NCI-H2081 (cell line): ENCODE measurements around the gene ZNF263.
"Not testable (repeated sequence)": the region's sequence is repeated elsewhere in the genome, so short reads cannot be mapped to it uniquely, and the experiment has no call there.

Experiments used
- DNase-seq, 2 experiments: peaks; one replicate each; lab custom pipeline; 2025; lab: John Stamatoyannopoulos, UW

The ZNF263 gene

DNA sequence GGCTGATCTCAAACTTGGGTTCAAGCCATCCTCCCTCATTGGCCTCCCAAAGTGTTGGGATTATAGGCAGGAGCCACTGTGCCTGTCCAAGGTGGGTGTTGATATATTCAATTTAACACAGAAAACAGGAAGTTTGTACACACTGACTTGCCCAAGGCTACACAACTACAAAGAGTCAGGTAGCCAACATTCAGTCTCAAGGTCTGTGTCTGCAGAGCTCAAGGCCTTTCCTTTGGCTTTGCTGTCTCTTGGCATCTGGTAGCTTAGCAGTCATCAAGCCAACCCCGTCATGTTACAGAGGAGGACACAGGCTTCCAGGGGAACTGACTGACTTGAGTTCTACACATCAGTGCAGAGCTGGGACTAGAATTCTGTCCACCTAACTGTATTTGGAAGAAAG is 15.0 kb upstream of the ZNF263 start:
- DNase-seq = no peak

DNA sequence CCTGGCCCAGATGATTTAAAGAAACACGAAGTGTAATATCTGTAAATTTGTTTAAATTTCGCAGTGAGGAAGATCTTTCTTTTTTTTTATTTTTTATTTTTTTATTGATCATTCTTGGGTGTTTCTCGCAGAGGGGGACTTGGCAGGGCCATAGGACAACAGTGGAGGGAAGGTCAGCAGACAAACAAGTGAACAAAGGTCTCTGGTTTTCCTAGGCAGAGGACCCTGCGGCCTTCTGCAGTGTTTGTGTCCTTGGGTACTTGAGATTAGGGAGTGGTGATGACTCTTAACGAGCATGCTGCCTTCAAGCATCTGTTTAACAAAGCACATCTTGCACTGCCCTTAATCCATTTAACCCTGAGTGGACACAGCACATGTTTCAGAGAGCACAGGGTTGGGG is 12.6 kb upstream of the ZNF263 start:
- DNase-seq = not testable (repeated sequence)

DNA sequence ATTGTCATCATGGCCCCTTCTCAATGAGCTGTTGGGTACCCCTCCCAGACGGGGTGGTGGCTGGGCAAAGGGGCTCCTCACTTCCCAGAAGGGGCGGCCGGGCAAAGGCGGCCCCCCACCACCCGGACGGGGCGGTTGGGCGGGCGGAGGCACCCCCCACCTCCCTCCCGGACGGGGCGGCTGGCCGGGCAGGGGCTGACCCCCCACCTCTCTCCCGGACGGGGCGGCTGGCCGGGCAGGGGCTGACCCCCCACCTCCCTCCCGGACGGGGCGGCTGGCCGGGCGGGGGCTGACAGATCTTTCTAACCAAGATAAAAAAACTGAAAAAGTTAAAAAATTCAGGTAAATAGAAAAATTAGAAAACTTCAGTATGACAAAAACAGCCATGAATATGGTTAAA is 12.0 kb upstream of the ZNF263 start:
- DNase-seq = not testable (repeated sequence)

DNA sequence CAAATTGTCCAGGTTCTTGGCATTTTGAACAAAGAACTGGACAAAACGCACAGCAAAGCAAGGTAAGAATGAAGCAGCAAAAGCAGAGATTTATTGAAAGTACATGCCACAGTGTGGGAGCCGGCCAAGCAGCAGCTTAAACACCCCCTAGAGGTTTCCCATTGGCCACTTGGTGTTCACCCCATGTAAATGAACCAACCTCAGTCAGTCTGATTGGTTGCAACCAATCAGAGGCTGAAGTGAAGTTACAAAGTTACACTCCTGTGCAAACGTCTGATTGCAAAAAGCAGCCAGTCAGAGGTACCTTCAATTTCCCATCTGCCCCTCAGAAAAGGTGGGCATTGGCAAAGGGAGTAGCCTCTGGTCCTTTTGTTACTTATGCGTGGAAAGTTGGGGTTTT is 8.8 kb upstream of the ZNF263 start:
- no peak for DNase-seq

DNA sequence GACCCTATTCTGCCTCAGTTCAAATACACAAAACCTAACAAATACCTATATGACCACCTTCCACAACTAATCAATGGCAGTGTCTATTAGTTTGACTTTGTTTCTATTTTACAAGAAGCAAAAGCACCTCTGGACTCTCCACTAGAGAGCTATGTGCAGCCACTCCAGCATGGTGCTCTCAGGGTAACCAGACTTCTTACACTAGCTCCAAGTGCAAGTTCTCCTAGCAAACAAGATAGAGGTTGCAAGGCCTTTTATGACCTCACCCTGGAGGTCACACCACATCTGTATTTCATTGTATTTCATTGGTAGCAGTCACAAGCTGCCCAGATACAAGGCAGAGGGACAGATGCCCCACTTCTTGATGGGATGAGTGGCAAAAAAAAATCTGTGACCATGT is 8.3 kb upstream of the ZNF263 start:
- DNase-seq = no peak

DNA sequence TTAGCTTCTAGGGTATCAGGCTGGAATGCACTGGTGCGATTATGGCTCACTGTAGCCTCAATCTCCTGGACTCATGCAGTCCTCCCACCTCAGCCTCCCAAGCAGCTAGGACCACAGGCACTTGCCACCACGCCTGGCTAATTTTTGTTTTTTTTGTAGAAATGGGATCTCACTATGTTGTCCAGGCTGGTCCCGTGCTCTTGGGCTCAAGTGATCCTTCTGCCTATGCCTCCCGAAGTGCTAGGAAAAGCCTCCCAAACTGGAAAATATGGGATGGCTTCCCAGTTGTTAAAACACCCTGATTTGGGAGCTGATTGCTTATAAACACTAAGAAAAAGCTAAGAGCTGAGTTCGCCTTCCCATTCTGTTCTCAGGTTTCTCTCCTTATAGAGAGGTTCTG is 6.6 kb upstream of the ZNF263 start:
- DNase-seq = no peak

DNA sequence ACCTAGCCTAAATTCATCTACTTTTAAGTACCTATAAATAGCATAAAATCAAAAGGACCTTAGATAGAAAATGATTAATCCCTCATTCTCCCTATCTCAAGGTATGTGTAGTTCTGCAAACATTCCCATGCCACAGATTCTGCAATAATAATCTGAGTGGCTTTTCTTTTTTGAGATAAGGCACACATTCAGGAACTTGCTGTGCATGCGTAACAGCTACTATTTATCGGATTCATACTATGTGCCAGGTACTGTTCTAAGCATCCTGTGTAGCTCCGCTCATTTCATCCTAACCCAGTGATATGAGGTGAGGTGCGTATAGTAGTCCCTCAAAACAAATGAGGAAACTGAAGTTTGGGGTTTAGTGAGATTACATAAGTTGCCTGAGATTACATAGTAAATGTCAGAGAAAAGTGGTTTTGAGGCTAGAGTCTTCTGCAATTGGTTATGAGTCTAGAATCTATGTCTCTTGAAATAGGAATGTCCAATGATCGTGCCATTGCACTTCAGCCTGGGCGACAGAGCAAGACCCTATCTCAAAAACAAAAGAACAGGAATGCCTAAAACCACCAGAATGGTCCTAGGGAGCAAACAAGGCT is 2.0 kb upstream of the ZNF263 start:
- no peak for DNase-seq

DNA sequence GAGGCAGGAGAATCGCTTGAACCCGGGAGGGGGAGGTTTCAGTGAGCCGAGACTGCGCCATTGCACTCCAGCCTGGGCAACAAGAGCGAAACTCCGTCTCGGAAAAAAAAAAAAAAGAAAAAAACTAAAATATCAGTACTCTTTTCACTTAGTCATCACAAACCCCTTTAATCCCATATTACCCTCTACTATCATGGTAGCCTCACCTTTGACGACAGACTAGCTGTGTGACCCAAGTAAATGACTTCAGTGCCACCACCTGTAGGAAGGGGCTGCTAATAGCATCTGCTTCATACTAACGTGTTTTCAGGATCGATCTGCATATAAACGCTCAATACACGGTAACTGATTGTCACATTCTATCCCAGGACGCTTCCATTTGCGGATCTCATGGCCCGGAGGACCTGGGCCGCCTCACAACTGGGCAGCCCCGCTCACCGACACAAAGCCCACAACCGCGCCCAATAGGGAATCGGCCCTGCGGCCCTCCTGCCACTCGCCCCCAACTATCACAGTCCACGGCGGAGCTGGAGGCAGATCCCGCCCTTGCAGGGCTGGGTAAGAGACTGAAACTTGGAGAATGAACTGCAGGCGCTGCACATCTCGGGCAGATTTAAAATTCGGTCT is 1.1 kb upstream of the ZNF263 start:
- peak; percentile 49 to 77 for DNase-seq

DNA sequence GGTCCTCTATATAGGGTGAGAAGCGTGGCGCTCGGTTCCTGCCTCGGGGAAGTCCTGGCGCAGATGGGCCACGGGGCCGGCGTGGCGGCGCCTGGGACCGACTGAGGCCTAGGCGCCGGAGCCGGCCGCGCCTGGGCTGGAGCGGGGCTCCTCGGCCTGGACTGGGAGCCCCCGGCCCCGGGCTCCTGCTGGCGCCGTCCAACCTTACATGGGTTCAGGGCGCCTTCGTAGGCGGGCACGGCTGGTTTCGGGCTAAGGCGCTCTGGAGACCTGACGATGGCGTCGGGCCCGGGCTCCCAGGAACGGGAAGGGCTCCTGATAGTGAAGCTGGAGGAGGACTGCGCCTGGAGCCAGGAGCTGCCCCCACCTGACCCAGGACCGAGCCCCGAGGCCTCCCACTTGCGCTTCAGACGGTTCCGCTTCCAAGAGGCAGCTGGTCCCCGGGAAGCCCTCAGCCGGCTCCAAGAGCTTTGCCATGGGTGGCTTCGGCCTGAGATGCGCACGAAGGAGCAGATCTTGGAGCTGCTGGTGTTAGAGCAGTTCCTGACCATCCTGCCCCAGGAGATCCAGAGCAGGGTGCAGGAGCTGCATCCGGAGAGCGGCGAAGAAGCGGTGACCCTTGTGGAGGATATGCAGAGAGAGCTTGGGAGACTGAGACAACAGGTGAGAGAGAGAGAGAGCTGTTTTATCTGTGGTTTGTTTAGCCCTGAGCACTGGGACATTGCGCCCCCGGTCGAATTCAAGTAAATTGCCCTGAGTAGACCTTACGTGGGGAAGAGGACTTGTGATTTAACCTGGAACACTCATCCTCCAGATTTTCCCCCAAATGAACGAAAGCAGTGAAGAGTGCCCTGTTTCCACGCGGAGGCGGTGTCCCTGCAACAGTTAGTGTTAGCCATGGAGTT is 504 bp downstream of the ZNF263 start:
- no peak for DNase-seq

DNA sequence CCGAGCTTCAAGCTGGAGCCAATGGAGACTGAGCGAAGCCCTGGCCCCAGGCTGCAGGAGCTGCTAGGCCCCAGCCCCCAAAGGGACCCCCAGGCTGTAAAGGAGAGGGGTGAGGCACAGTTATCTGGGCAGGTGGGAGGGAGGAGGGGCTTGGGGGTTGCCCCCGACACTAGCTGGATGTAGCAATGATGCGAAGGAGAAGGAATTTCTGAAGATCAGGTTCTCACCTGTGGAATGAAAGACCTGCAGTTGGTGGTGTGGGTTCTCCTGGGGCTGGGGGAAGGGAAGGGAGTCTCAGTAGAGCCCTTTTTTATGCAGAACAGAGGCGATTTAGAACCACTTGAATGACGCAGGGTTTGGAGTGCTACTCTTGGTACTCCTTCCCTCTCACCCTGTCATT is 1.8 kb downstream of the ZNF263 start:
- no peak for DNase-seq

DNA sequence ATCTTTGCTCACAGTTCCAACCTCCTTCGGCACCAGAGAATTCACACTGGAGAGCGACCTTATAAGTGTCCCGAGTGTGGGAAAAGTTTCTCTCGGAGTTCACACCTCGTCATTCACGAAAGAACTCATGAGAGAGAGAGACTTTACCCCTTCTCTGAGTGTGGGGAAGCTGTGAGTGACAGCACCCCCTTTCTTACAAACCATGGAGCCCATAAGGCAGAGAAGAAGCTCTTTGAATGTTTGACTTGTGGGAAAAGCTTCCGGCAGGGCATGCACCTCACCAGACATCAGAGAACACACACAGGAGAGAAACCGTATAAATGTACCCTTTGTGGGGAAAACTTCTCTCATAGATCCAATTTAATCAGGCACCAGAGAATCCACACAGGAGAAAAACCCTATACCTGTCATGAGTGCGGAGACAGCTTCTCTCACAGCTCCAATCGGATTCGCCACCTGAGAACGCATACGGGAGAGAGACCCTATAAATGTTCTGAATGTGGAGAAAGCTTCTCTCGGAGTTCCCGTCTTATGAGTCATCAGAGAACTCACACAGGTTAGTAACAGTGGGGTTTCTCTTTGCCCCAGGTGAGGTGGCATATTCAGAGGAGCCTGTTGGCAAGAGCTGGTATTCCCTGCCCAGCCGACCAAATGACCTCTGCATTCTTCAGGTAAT is 6.8 kb downstream of the ZNF263 start:
- no peak for DNase-seq

DNA sequence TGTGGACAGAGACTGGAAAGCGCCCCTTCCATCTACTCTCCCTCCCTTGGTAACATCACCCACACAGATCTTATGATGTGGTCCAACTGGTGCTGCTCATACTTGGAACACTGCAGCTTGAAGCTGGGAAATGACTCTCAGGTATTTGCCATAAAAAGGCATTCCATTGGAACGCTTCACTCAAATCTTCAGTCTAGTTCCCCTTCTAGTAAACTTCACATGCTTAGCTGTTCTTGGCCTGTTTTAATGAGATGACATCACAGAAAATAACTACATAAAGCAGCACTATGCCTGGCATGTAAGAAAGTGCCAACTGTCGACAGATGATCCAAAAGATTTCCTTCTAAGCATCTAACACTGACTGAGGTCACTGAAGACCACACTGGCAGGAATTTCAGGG is 9.3 kb downstream of the ZNF263 start:
- DNase-seq = no peak

DNA sequence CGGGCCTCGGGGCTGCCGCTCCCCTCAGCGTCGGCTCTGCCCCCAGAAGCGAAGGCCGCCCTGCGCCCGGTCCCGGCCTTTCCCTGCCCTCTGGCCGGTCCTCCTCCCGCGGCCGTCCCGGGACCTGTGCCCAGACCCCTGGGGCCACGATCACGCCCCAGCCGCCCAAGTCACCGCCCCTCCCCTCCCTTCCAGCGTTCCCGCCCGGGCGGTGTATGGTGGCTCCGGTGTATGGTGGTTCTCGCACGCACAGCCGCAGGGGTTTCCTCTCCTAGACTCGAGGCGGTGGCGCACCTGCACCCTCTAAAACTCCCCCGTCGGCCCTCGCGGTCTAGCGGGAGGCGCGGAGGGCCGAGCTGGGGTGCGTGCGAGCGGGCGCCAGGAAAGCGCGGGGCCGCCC is 11.9 kb downstream of the ZNF263 start:
- no peak for DNase-seq

DNA sequence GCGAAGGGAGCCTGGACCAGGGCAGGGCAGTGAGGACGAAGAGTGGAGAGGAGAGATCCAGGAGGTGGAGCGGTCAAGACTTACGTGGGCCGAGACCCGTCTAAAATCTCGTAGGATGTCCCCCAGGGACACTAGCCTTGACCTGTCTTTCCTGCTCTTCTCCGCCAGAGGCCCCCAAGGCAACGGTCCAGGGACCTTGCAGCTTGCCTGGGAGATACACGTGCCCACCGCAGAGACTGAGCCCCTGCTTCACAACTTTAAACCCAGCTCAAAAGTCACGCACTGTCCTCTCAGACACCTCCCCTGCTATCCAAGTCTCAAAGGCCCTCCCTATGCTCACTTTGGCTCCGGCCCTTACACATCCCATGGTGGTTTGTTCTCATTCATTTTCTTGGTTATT is 12.5 kb downstream of the ZNF263 start:
- no peak for DNase-seq

DNA sequence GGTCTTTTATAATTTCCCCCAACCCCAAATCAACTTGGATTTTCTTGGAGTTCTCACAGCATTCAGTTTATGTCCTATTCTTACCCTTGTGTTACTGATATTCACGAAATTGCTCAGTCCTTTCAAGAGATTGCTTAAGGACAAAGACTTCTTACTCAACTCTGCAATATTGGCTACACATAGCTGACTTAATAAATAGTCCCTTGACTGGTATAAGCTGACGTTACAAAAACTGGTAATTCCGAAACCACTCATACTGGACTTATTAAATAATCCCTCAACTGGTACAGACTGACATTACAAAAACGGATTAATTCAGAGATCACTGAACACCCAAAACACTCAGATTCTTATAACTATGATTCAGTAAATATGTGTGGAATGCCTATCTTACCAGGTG is 21.1 kb downstream of the ZNF263 start:
- DNase-seq = no peak

DNA sequence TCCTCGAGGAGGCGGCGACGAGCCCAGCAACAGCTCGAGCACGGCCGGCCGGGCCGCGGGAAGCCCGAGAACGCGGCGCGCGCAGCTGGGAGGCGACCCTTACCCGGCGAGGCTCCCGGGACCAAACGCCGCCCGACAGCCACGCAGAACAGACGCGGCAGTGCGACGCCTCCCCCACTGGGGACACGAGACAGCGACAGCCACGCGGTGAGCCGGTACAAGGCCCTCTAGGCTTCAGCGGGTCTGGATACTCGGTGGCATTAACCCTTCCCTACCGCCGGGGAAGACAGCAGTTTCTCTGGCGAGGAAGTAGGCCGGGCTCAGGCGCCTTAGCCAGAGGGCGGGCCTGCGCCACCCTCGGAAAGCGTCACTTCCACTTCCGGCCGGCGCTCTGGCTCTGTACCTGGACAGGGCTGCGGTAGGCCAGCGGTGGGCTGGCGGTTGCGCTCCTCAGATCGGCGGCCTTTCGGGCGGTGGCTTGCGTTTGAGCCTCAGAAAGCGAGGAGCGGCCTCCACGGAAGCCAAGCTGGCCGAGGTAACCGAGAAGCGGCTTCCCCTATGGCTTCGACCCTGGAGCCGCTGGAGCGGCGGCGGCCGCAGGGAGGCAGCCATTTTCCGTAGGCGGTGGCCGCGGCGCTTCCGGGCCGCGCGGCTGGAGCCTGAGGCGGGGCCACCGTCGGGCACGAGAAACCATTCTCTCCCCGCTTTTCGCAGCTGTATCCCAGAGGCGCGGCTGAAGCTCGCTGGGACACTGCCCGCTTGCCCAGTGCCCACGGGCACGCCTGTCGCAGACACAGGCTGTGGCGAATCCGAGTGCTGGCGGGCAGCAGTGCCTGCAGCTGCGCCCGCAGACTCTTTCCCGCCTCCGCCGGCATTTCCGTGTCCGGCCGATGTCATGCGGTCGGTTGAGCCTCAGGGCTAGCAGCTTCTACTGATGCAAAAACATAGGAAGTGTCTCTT is 22.1 kb downstream of the ZNF263 start, which contains the start of the genes TIGD7 and ZNF75A:
Gene TIGD7, minus strand, starts transcription at position 322 of the 960 bp plus-strand sequence. CDS start 4,816 bp downstream, outside the sequence.
Gene ZNF75A, plus strand, starts transcription at position 389 of the 960 bp plus-strand sequence. CDS start 2,932 bp downstream, outside the sequence.
- peak; percentile 85 to 91 for DNase-seq

DNA sequence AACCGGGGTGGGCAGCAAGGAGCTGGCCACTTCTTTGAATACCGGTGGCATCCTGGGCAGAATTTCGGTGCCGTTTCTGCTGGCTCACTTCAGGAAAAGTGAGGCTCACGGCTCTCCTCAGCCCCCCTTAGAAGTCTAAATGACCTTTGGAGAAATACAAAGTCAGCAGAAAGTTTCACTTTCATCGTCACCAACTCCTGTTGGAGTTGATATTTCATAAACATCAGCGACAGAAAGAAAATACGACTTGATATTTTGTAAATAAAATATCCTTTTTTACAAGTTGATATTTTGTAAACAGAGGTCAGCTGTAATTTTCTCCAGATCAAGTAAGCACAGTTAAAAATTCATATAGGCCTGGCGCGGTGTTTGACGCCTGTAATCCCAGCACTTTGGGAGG is 22.8 kb downstream of the ZNF263 start:
- no peak for DNase-seq

DNA sequence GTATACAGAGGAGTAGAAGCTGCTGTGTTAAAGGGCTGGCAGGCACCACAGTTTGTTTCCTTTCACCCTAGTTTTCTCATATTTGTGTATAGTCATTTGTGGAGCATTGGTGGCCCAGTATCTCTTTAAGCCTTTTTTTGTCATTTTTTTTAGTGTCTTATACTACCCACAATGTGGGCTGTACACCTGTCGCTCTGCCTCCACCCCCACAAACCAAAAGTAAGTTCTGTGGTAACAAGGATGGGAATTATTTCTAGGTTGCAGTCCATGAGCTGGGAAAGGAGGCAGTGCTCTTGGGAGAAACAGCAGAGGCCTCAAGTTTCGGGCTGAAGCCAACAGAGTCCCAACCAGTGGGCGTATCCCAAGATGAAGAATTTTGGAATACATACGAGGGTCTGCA is 28.2 kb downstream of the ZNF263 start:
- no peak for DNase-seq

DNA sequence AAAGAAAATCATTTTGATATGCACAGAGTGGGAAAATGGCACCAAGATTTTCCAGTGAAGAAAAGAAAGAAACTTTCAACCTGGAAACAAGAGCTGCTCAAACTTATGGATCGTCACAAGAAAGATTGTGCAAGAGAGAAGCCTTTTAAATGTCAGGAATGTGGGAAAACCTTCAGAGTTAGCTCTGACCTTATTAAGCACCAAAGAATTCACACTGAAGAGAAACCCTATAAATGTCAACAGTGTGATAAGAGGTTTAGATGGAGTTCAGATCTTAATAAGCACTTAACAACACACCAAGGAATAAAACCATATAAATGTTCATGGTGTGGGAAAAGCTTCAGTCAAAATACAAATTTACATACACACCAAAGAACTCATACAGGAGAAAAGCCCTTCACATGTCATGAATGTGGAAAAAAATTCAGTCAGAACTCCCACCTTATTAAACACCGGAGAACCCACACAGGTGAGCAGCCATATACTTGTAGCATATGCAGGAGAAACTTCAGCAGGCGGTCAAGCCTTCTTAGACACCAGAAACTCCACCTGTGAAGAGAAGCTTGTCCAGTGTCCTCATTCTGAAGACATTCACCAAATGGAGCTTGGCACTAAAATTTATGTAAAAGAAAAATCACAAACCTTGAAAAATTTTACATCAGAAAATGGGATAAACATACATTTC is 34.2 kb downstream of the ZNF263 start:
- DNase-seq = no peak

DNA sequence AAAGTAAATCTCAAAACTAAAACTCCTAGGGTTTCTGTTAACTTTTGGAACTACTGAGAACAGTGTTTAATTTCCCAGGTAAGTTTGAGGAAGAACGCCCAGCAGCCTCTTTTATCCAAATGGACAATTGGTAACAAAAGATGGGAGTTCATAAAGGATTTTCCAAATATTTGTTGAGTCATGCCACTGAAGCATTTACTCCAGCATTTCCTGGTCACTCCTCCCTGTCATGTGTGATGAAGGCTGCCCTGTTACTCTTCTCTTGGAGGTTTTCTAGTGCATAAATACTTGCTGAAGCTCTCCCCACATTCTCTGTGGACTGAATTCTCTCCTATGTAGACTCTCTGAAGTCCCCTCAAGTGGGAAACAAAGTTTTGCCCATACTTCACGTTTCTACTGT is 38.5 kb downstream of the ZNF263 start:
- no peak for DNase-seq

DNA sequence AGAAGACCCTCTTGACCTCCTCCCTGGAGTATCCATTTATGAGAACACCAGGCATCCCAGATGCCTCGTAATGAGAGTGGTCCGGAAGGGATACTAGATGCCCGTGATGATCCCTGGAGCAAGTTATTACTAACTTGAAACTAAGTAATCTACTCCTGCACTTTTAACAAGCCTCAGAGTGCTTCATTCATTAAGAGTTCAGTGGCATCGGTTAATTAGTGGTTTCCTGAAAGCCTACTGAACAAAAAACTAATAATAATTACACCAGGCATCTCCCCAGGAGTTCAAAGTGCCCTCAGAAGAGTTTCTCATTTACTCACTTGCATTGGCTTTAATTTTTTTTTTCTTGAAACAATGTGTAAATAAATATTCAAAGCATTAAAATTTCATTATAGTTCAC is 44.2 kb downstream of the ZNF263 start:
- DNase-seq = no peak
